T-helper 9 cell (primary cell): Measurements from ENCODE around the gene AGT.
"Not testable (repeated sequence)": the region's sequence is repeated elsewhere in the genome, so short reads cannot be mapped to it uniquely, and the experiment has no call there.

Experiments
- DNase-seq: peaks from one replicate; pipeline ENCODE4 v3.0.0-alpha.2; 2020

Gene AGT

GRCh38 chr1:230706887-230707731 lies 6.8 kb downstream of the AGT start:
- no peak for DNase-seq

GRCh38 chr1:230706020-230706699 lies 7.8 kb downstream of the AGT start:
- no peak for DNase-seq

GRCh38 chr1:230705289-230706019 lies 8.5 kb downstream of the AGT start:
- no peak for DNase-seq

- no peak for DNase-seq
Measured at GRCh38 chr1:230704830-230705229, 9.1 kb downstream of the AGT start.

- no peak for DNase-seq
Measured at GRCh38 chr1:230703679-230704385, 10.1 kb downstream of the AGT start.

GRCh38 chr1:230702934-230703678 lies 10.8 kb downstream of the AGT start:
- no peak for DNase-seq

- no peak for DNase-seq
Measured at GRCh38 chr1:230701895-230702768, 11.8 kb downstream of the AGT start.

GRCh38 chr1:230701434-230701833 lies 12.5 kb downstream of the AGT start:
- DNase-seq, result no peak

- DNase-seq, result no peak
Measured at GRCh38 chr1:230700132-230700531, 13.8 kb downstream of the AGT start.

GRCh38 chr1:230699716-230700115 lies 14.2 kb downstream of the AGT start:
- no peak for DNase-seq

GRCh38 chr1:230698964-230699363 lies 15.0 kb downstream of the AGT start:
- not testable (repeated sequence) for DNase-seq

GRCh38 chr1:230698130-230698529 lies 15.8 kb downstream of the AGT start:
- DNase-seq, result no peak

- DNase-seq, result no peak
Measured at GRCh38 chr1:230696722-230697437, 17.0 kb downstream of the AGT start.

GRCh38 chr1:230696218-230696617 lies 17.7 kb downstream of the AGT start:
- DNase-seq, result no peak

- DNase-seq, result no peak
Measured at GRCh38 chr1:230694991-230695390, 18.9 kb downstream of the AGT start.

GRCh38 chr1:230694464-230694863 lies 19.5 kb downstream of the AGT start:
- DNase-seq, result no peak

GRCh38 chr1:230693777-230694176 lies 20.1 kb downstream of the AGT start:
- DNase-seq, result no peak

GRCh38 chr1:230693221-230693620 lies 20.7 kb downstream of the AGT start:
- DNase-seq, result no peak

GRCh38 chr1:230691615-230692014 lies 22.3 kb downstream of the AGT start:
- DNase-seq, result no peak

- DNase-seq, result no peak
Measured at GRCh38 chr1:230690101-230690500, 23.8 kb downstream of the AGT start.
